IMR-90 (cell line): ENCODE results near the gene CXCR6. TPM values are rescaled to one million over a fixed set of nuclear protein-coding genes. Genes with fewer than 3 reads are reported as not detected.

Source experiments
- ATAC-seq: fragments of 200-7000 bp; cut with Tn5 transposase; 2 replicates; pipeline ENCODE4 v1.9.1; 2020; ENCODE audit warnings: low read depth, mild to moderate bottlenecking, moderate library complexity
- BruUV-seq: library from RNA; stranded (reverse); fragments of 400-500 nt; replicated peaks from 2 replicates; lab custom pipeline; 2021; lab: Mats Ljungman, UMichigan
- CTCF ChIA-PET: fragments of 300-600 bp; formaldehyde crosslinking; extraction: SDS; loops from one replicate; lab custom pipeline; 2021; ENCODE audit warnings: antibody characterized with exemption; lab: Yijun Ruan, JAX
- POLR2A ChIA-PET: fragments of 300-600 bp; sonication (Branson Sonifier 250); formaldehyde crosslinking; loops from one replicate; lab custom pipeline; 2022; ENCODE audit warnings: antibody characterized with exemption; ENCODE audit not compliant: unreplicated experiment; lab: Charles Lee
- DNase-seq: peaks from one replicate; pipeline ENCODE4 v3.0.0; 2013
- H2AFZ ChIP-seq: replicated peaks from 2 replicates; pipeline ENCODE3; 2013; ENCODE audit warnings: low read length, mild to moderate bottlenecking; ENCODE audit not compliant: poor library complexity
- H2AK5ac ChIP-seq: 2 replicates; pipeline ENCODE4 v1.6.1; 2013; ENCODE audit warnings: low read depth, low read length, inconsistent platforms
- H2AK9ac ChIP-seq: replicated peaks from 2 replicates; pipeline ENCODE3; 2013; ENCODE audit warnings: mild to moderate bottlenecking, low read depth, low read length, moderate library complexity; ENCODE audit not compliant: poor library complexity
- H2BK120ac ChIP-seq: 2 replicates; pipeline ENCODE4 v1.6.1; 2013; ENCODE audit warnings: low read depth, low read length, inconsistent platforms
- H2BK15ac ChIP-seq: 3 replicates; pipeline ENCODE4 v1.6.1; 2013; ENCODE audit warnings: low read depth, low read length, inconsistent platforms
- H2BK20ac ChIP-seq: 2 replicates; pipeline ENCODE4 v1.6.1; 2013; ENCODE audit warnings: low read depth, mild to moderate bottlenecking, inconsistent platforms, low read length, moderate library complexity
- H2BK5ac ChIP-seq: 2 replicates; pipeline ENCODE4 v1.6.1; 2013; ENCODE audit warnings: mild to moderate bottlenecking, low read depth, low read length, inconsistent platforms; ENCODE audit not compliant: poor library complexity, severe bottlenecking
- H3K14ac ChIP-seq: replicated peaks from 2 replicates; pipeline ENCODE4 v1.6.1; 2013; ENCODE audit warnings: low read depth, low read length, inconsistent platforms
- H3K18ac ChIP-seq: 2 replicates; pipeline ENCODE4 v1.6.1; 2013; ENCODE audit warnings: low read depth, low read length, control low read depth
- H3K23ac ChIP-seq: 2 replicates; pipeline ENCODE4 v1.6.1; 2013; ENCODE audit warnings: low read depth, low read length, inconsistent platforms
- H3K27ac ChIP-seq: 2 replicates; pipeline ENCODE4 v1.5.1; 2013; ENCODE audit warnings: mild to moderate bottlenecking, control low read depth, low read length; ENCODE audit not compliant: insufficient read depth
- H3K27me3 ChIP-seq: 2 replicates; pipeline ENCODE4 v1.6.1; 2013; ENCODE audit warnings: low read length; ENCODE audit not compliant: control insufficient read depth, insufficient read depth
- H3K36me3 ChIP-seq: 2 replicates; pipeline ENCODE4 v1.6.1; 2013; ENCODE audit warnings: low read length, mixed read lengths; ENCODE audit not compliant: control insufficient read depth, insufficient read depth
- H3K4ac ChIP-seq: 2 replicates; pipeline ENCODE4 v1.6.1; 2013; ENCODE audit warnings: low read depth, low read length, inconsistent platforms
- H3K4me1 ChIP-seq: 2 replicates; pipeline ENCODE4 v1.6.1; 2013; ENCODE audit warnings: low read length, mixed read lengths; ENCODE audit not compliant: control insufficient read depth, insufficient read depth
- H3K4me2 ChIP-seq: 2 replicates; pipeline ENCODE4 v1.6.1; 2013; ENCODE audit warnings: low read depth, mild to moderate bottlenecking, control low read depth, low read length, moderate library complexity
- H3K4me3 ChIP-seq: 2 replicates; pipeline ENCODE4 v1.5.1; 2013; ENCODE audit warnings: low read depth, mild to moderate bottlenecking, control low read depth, low read length, moderate library complexity; ENCODE audit not compliant: insufficient read depth
- H3K56ac ChIP-seq: 2 replicates; pipeline ENCODE4 v1.6.1; 2013; ENCODE audit warnings: low read length, inconsistent platforms; ENCODE audit not compliant: insufficient read depth; ENCODE audit errors: extremely low read depth
- H3K79me1 ChIP-seq, 2 experiments: 2 replicates each; pipeline ENCODE4 v1.6.1; 2013; ENCODE audit warnings: low read length in 2 of 2, inconsistent platforms in 1 of 2, low read depth in 1 of 2
- H3K9ac ChIP-seq: 2 replicates; pipeline ENCODE4 v1.6.1; 2013; ENCODE audit warnings: low read depth, low read length, control low read depth
- H3K9me1 ChIP-seq: 2 replicates; pipeline ENCODE4 v1.6.1; 2013; ENCODE audit warnings: low read length, inconsistent platforms; ENCODE audit not compliant: insufficient read depth
- H3K9me3 ChIP-seq: 2 replicates; pipeline ENCODE4 v1.6.1; 2013; ENCODE audit warnings: low read length; ENCODE audit not compliant: control insufficient read depth, insufficient read depth
- H4K20me1 ChIP-seq: 2 replicates; pipeline ENCODE4 v1.6.1; 2013; ENCODE audit warnings: low read length, inconsistent platforms; ENCODE audit not compliant: insufficient read depth
- H4K5ac ChIP-seq: 2 replicates; pipeline ENCODE4 v1.6.1; 2013; ENCODE audit warnings: mild to moderate bottlenecking, low read depth, low read length, control low read depth
- H4K8ac ChIP-seq, 2 experiments: 2 replicates each; pipeline ENCODE4 v1.6.1; 2013; ENCODE audit warnings: low read depth in 2 of 2, low read length in 2 of 2, control low read depth in 1 of 2, inconsistent platforms in 1 of 2
- H4K91ac ChIP-seq: 2 replicates; pipeline ENCODE4 v1.6.1; 2013; ENCODE audit warnings: low read depth, low read length, inconsistent platforms; ENCODE audit not compliant: insufficient read depth
- CEBPB ChIP-seq: IDR thresholded peaks from 2 replicates; pipeline ENCODE4 v1.6.1; 2012; ENCODE audit warnings: low read depth, low read length, improper control_type of control experiment
- CHD1 ChIP-seq: IDR thresholded peaks from 2 replicates; pipeline ENCODE4 v1.6.1; 2012; ENCODE audit warnings: low read depth, low read length, improper control_type of control experiment
- FOS ChIP-seq: fragments of 150-350 bp; IDR thresholded peaks from 2 replicates; pipeline ENCODE4 v1.6.1; 2016; ENCODE audit warnings: low read depth, low read length
- MAFK ChIP-seq: IDR thresholded peaks from 2 replicates; pipeline ENCODE4 v1.6.1; 2012; ENCODE audit warnings: low read depth, low read length, improper control_type of control experiment
- MAZ ChIP-seq: IDR thresholded peaks from 2 replicates; pipeline ENCODE4 v1.6.1; 2012; ENCODE audit warnings: low read depth, mild to moderate bottlenecking, low read length, improper control_type of control experiment, moderate library complexity, borderline replicate concordance
- MXI1 ChIP-seq: IDR thresholded peaks from 2 replicates; pipeline ENCODE4 v1.6.1; 2012; ENCODE audit warnings: low read depth, mild to moderate bottlenecking, low read length, moderate library complexity, borderline replicate concordance
- NFE2L2 ChIP-seq: fragments of 150-350 bp; IDR thresholded peaks from 2 replicates; pipeline ENCODE4 v1.6.1; 2016; ENCODE audit warnings: low read depth, mild to moderate bottlenecking, low read length
- POLR2A ChIP-seq: IDR thresholded peaks from 2 replicates; pipeline ENCODE4 v1.6.1; 2012; ENCODE audit warnings: mild to moderate bottlenecking, low read depth, low read length
- RAD21 ChIP-seq: IDR thresholded peaks from 2 replicates; pipeline ENCODE4 v1.6.1; 2012; ENCODE audit warnings: low read length, improper control_type of control experiment
- RCOR1 ChIP-seq: IDR thresholded peaks from 2 replicates; pipeline ENCODE4 v1.6.1; 2012; ENCODE audit warnings: mild to moderate bottlenecking, low read length, improper control_type of control experiment; ENCODE audit not compliant: insufficient replicate concordance
- SMC3 ChIP-seq: fragments of 150-350 bp; IDR thresholded peaks from 2 replicates; pipeline ENCODE4 v1.6.1; 2016; ENCODE audit warnings: low read depth, mild to moderate bottlenecking, antibody characterized with exemption, low read length, moderate library complexity
- WGBS, 2 experiments: methylation state at CpG; one replicate each; pipeline versions ENCODE4 v1.1.5 to v1.1.7; 2013; ENCODE audit warnings: missing lambda C conversion rate in 2 of 2; ENCODE audit not compliant: insufficient read length in 1 of 2; ENCODE audit errors: extremely low coverage in 2 of 2; 5-methylcytosine and 5-hydroxymethylcytosine counted together
- dilution Hi-C: fragments of 300-500 bp; cut with HindIII; formaldehyde crosslinking; loops from one replicate; pipeline ENCODE4 v1.14.3; 2018; ENCODE audit warnings: low sequenced_read_pairs; ENCODE audit not compliant: unreplicated experiment
- in situ Hi-C: fragments of 300-500 bp; cut with MboI; formaldehyde crosslinking; loops from 3 replicates; pipeline ENCODE4 v1.14.3; 2019; ENCODE audit warnings: low sequenced_read_pairs, inconsistent platforms, mixed read lengths
- intact Hi-C: fragments of 100-400 bp; cut with micrococcal nuclease; formaldehyde crosslinking; loops from 2 replicates; pipeline ENCODE4 v1.10.0; 2022
- polyA plus RNA-seq, 3 experiments: library from polyadenylated mRNA; depleted of rRNA; stranded (reverse); fragments of >200 nt; gene quantifications; 2 replicates each; pipeline ENCODE4 v1.2.3, GENCODE V29; 2012; ENCODE audit warnings: low replicate concordance in 1 of 3
- total RNA-seq: library from RNA; depleted of rRNA; stranded (reverse); fragments of >200 nt; gene quantifications from 2 replicates; pipeline ENCODE4 v1.2.3, GENCODE V29; 2012
- TF ChIP-seq, protein P1 (sequence below): conservative IDR thresholded peaks from 2 replicates; pipeline ENCODE4 v1.5.1; 2012; ENCODE audit warnings: mild to moderate bottlenecking, low read depth, low read length, improper control_type of control experiment
- TF ChIP-seq, protein P2 (sequence below): fragments of 150-350 bp; IDR thresholded peaks from 2 replicates; pipeline ENCODE4 v1.6.1; 2016; ENCODE audit warnings: low read depth, mild to moderate bottlenecking, low read length, moderate library complexity, borderline replicate concordance
- TF ChIP-seq, protein P3 (sequence below): fragments of 150-350 bp; IDR thresholded peaks from 2 replicates; pipeline ENCODE4 v1.6.1; 2017; ENCODE audit warnings: mild to moderate bottlenecking, antibody characterized with exemption, low read length, low read depth

CXCR6 gene
- total and polyA plus RNA-seq, 2 of the 4 experiments (the other 2 are of a cell fraction): not detected

DNA sequence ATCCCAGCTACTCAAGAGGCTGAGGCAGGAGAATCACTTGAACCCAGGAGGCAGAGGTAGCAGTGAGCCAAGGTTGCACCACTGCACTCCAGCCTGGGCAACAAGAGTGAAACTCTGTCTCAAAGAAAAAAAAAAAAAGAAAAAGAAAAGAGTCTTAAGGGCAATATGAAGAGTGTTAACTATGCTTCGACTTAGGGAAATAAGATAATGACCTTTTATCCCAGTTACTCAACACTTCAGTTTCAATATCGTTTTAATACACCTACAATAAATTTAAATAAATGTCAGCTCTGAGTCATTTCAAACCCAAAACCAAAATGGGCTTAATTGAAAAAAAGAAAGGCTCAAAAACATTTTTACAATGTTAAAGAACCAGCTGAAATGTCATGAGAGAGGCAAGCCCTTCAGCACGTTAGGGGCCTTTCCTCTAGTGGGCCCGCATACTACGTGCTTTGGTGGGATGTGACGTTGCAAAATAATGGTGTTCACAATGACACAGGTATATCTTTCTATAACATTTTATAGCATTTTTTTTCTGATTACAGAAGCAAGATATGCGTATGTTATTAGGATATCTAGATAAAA, 37.1 kb downstream of the CXCR6 start:
- no peak overlapping the region for H3K56ac ChIP-seq
- no peak overlapping the region for H3K9ac ChIP-seq
- H3K36me3 ChIP-seq: peaks cover 27% of the 10 kb centered on the region
- ChIA-PET POLR2A (no interaction called here), CTCF (interaction anchor here (0.6 kb wide), 1 partner anchor 94 kb away, joined by 3 read pairs; no protein-coding TSS in a partner anchor)
- H4K8ac ChIP-seq: no peak overlapping the region
- H4K91ac ChIP-seq: no peak overlapping the region
- no peak overlapping the region for H4K5ac ChIP-seq
- no peak overlapping the region for H2BK20ac ChIP-seq
- peaks cover 1% of the 10 kb centered on the region for H4K20me1 ChIP-seq
- no peak overlapping the region for H2AK9ac ChIP-seq
- no peak overlapping the region for H2BK5ac ChIP-seq
- in situ Hi-C loops (no loop called here), dilution Hi-C loops (no loop called here), intact Hi-C loops (no loop called here)
- no CpG with 5 or more reads among the region's 7 CpGs for WGBS, 2 experiments
- H3K18ac ChIP-seq: no peak overlapping the region
- no TSS peak for BruUV-seq
- H2BK120ac ChIP-seq: no peak overlapping the region
- H3K9me3 ChIP-seq: no peaks in the 10 kb centered on the region
- no peak overlapping the region for H3K4ac ChIP-seq
- H3K9me1 ChIP-seq: peaks cover 21% of the 10 kb centered on the region
- no peak overlapping the region for H3K23ac ChIP-seq
- H3K4me1 ChIP-seq: peaks cover 16% of the 10 kb centered on the region
- no peak overlapping the region for H2AFZ ChIP-seq
- H3K27me3 ChIP-seq: no peaks in the 10 kb centered on the region
- no peak overlapping the region for H3K14ac ChIP-seq
- peaks cover 6 to 23% of the 10 kb centered on the region in 2 experiments; a peak in 2 of 4 replicates for H3K79me1 ChIP-seq
- no peak overlapping the region for H2AK5ac ChIP-seq
- ATAC-seq (no peak), DNase-seq (no peak)
- TF ChIP-seq MAFK (no peak), RCOR1 (no peak), RAD21 (no peak), POLR2A (no peak), FOS (no peak), NFE2L2 (no peak), CHD1 (no peak), MXI1 (no peak), MAZ (no peak), SMC3 (no peak), CEBPB (no peak)
- TF ChIP-seq, protein P1, sequence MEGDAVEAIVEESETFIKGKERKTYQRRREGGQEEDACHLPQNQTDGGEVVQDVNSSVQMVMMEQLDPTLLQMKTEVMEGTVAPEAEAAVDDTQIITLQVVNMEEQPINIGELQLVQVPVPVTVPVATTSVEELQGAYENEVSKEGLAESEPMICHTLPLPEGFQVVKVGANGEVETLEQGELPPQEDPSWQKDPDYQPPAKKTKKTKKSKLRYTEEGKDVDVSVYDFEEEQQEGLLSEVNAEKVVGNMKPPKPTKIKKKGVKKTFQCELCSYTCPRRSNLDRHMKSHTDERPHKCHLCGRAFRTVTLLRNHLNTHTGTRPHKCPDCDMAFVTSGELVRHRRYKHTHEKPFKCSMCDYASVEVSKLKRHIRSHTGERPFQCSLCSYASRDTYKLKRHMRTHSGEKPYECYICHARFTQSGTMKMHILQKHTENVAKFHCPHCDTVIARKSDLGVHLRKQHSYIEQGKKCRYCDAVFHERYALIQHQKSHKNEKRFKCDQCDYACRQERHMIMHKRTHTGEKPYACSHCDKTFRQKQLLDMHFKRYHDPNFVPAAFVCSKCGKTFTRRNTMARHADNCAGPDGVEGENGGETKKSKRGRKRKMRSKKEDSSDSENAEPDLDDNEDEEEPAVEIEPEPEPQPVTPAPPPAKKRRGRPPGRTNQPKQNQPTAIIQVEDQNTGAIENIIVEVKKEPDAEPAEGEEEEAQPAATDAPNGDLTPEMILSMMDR: no peak
- TF ChIP-seq, protein P2, sequence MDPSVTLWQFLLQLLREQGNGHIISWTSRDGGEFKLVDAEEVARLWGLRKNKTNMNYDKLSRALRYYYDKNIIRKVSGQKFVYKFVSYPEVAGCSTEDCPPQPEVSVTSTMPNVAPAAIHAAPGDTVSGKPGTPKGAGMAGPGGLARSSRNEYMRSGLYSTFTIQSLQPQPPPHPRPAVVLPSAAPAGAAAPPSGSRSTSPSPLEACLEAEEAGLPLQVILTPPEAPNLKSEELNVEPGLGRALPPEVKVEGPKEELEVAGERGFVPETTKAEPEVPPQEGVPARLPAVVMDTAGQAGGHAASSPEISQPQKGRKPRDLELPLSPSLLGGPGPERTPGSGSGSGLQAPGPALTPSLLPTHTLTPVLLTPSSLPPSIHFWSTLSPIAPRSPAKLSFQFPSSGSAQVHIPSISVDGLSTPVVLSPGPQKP: no peak
- TF ChIP-seq, protein P3, sequence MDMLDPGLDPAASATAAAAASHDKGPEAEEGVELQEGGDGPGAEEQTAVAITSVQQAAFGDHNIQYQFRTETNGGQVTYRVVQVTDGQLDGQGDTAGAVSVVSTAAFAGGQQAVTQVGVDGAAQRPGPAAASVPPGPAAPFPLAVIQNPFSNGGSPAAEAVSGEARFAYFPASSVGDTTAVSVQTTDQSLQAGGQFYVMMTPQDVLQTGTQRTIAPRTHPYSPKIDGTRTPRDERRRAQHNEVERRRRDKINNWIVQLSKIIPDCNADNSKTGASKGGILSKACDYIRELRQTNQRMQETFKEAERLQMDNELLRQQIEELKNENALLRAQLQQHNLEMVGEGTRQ: no peak
- no peak overlapping the region for H3K4me2 ChIP-seq
- H3K4me3 ChIP-seq: no peak overlapping the region
- no peak overlapping the region for H2BK15ac ChIP-seq
- H3K27ac ChIP-seq: no peak overlapping the region; the same call in 1 of the 2 replicates
